22Rv1 (cell line): Measurements from ENCODE around the gene NANOGP8.

Experiments
- CTCF ChIP-seq: fragments of 450-650 bp; IDR thresholded peaks from 2 replicates; pipeline ENCODE4 v1.5.1; 2017; ENCODE audit warnings: mild to moderate bottlenecking
- ZFX ChIP-seq: fragments of 450-650 bp; IDR thresholded peaks from 2 replicates; pipeline ENCODE4 v1.6.1; 2017; ENCODE audit warnings: antibody characterized with exemption, borderline replicate concordance

- TF ChIP-seq CTCF (no peak), ZFX (no peak)
These were observed 49.2 kb upstream of the NANOGP8 start for GRCh38 chr15:35134299-35134698.
